ENCODE measurements around the gene CT55.

DNA sequence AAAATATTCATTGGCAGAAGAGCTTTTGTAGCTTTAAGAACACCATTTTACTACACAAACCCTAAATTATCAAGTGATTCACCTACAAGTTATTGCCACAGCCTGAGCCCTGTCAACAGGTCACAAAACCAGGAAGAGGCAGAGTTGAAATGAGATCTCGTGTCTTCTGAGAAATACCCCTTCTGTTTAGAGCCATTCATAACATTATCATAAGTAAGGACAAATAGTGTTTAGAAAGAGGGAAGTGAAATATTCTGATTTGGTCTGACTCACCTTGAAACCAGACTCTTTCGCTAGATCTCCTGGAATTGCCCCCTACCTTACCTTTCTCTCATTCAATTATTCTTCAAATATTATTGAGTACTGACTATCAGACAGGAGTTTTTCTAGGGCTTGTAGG lies 56.8 kb downstream of the CT55 start:
- TF ChIP-seq POLR2A (IDR thresholded peaks at IDR 0.05; ENCODE audit: low read depth, low read length) (no peak), TAF1 (IDR thresholded peaks at IDR 0.05; ENCODE audit: borderline replicate concordance, low read depth, low read length) (no peak), POLR2AphosphoS5 (IDR thresholded peaks at IDR 0.05; ENCODE audit: low read depth, low read length) (no peak)

All from GM12892 (cell line).